Glutamatergic neuron (in vitro differentiated cells): Measurements from ENCODE around the gene GRM1. TPM values are rescaled to one million over a fixed set of nuclear protein-coding genes. Genes with fewer than 3 reads are reported as not detected.

ENCODE experiments used
- DNase-seq: peaks from one replicate; pipeline ENCODE4 v3.0.0; 2022
- H3K27ac Mint-ChIP-seq: one replicate; pipeline ENCODE4 v1.8.0; 2020; ENCODE audit warnings: mild to moderate bottlenecking, mixed read lengths, inconsistent platforms; ENCODE audit not compliant: unreplicated experiment
- H3K27me3 Mint-ChIP-seq: one replicate; pipeline ENCODE4 v1.8.0; 2020; ENCODE audit warnings: mild to moderate bottlenecking, moderate library complexity, mixed read lengths, inconsistent platforms; ENCODE audit not compliant: unreplicated experiment
- H3K36me3 Mint-ChIP-seq: one replicate; pipeline ENCODE4 v1.8.0; 2020; ENCODE audit warnings: mild to moderate bottlenecking, mixed read lengths, inconsistent platforms; ENCODE audit not compliant: unreplicated experiment
- H3K4me1 Mint-ChIP-seq: one replicate; pipeline ENCODE4 v1.8.0; 2020; ENCODE audit warnings: mild to moderate bottlenecking, low read depth, mixed read lengths, inconsistent platforms; ENCODE audit not compliant: unreplicated experiment
- H3K4me3 Mint-ChIP-seq: one replicate; pipeline ENCODE4 v1.8.0; 2020; ENCODE audit warnings: mild to moderate bottlenecking, mixed read lengths, inconsistent platforms; ENCODE audit not compliant: unreplicated experiment
- H3K9me3 Mint-ChIP-seq: one replicate; pipeline ENCODE4 v1.8.0; 2020; ENCODE audit warnings: mild to moderate bottlenecking, moderate library complexity, mixed read lengths, inconsistent platforms; ENCODE audit not compliant: unreplicated experiment
- total RNA-seq: library from RNA; stranded (reverse); fragmentation: NEBNext Ultra II Directional; extraction: Animal tissue kit (Norgen Biotek cat#: 25700); gene quantifications from one replicate; pipeline ENCODE4 v1.2.1, GENCODE V29; 2021; ENCODE audit not compliant: unreplicated experiment
- TF ChIP-seq, protein P1 (sequence below): fragments of 200-600 bp; sonication (generic); IDR thresholded peaks from one replicate; pipeline ENCODE4 v1.5.0; 2021; ENCODE audit not compliant: partially characterized antibody, unreplicated experiment

Gene GRM1
- total RNA-seq, 1 donor from 2014 or later, result 0.17 TPM

DNA sequence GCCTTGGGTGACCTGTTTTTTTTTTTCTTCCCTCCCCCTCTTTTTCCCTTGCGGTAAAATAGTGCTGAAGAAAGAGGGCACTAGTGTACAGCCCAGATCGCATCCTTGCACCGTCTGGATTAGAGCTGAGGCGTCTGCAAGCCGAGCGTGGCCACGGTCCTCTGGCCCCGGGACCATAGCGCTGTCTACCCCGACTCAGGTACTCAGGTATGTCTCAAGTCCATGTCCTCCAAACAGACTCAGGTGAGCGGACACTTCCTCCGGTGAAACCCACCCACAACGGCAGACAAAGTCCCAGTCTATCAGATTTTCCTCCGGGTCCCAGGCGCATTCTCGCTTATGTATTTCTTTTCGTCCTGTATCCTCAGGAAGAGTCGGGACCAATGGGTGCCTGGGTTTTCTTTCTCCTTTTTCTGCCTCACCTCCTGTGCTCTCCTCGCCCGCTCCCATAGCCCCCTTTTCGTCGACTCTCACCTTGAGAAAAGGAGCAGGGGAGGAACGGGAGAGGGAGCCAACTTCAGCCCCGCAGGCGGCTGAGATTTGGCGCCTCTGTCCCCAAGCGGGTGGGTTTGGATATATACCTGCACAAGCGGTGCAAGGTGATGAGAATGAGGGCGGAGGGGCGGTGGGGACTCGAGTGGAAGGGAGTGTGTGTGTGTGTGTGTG, 1.1 kb upstream of the GRM1 start:
- peaks cover 4% of the 10 kb centered on the region for H3K9me3 Mint-ChIP-seq
- H3K27ac Mint-ChIP-seq, result no peak overlapping the region
- TF ChIP-seq, protein P1, sequence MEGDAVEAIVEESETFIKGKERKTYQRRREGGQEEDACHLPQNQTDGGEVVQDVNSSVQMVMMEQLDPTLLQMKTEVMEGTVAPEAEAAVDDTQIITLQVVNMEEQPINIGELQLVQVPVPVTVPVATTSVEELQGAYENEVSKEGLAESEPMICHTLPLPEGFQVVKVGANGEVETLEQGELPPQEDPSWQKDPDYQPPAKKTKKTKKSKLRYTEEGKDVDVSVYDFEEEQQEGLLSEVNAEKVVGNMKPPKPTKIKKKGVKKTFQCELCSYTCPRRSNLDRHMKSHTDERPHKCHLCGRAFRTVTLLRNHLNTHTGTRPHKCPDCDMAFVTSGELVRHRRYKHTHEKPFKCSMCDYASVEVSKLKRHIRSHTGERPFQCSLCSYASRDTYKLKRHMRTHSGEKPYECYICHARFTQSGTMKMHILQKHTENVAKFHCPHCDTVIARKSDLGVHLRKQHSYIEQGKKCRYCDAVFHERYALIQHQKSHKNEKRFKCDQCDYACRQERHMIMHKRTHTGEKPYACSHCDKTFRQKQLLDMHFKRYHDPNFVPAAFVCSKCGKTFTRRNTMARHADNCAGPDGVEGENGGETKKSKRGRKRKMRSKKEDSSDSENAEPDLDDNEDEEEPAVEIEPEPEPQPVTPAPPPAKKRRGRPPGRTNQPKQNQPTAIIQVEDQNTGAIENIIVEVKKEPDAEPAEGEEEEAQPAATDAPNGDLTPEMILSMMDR, result no peak
- peaks cover 5% of the 10 kb centered on the region for H3K4me1 Mint-ChIP-seq
- peak overlapping the region; percentile 94 for H3K4me3 Mint-ChIP-seq
- DNase-seq, result peak; percentile 51
- H3K27me3 Mint-ChIP-seq, result peaks cover 14% of the 10 kb centered on the region
- no peaks in the 10 kb centered on the region for H3K36me3 Mint-ChIP-seq

DNA sequence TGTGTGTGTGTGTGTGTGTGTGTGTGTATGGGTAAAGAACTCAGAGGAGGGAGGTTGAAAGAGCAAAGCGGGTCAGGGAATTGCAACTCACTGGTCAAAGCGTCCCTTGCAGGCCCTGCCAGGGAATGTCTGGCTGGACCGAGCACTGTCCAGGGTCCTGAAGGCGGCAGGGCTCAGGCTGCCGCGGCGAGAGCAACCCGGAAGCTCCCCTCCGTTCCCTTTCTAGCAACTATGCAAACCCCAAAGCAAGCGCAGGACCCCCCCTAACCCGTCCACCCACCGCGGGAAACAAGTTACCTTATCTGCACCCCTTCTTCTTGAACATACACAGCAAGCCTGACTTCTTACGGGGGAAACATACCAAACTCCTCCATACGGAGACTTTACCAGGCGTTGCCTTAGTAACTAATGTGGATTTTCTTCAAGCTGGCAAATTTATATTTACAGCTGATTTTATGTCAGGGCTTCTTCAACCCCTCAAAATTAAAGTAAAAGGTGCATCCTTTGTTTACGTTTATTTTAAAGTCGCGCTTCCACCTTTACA, 538 bp upstream of the GRM1 start:
- Mint-ChIP-seq H3K4me1 (peaks cover 5% of the 10 kb centered on the region), H3K27me3 (peaks cover 14% of the 10 kb centered on the region), H3K4me3 (peak overlapping the region; percentile 94), H3K27ac (no peak overlapping the region), H3K9me3 (peaks cover 2% of the 10 kb centered on the region), H3K36me3 (no peaks in the 10 kb centered on the region)
- peak; percentile 34 for DNase-seq
- TF ChIP-seq, protein P1, result no peak

DNA sequence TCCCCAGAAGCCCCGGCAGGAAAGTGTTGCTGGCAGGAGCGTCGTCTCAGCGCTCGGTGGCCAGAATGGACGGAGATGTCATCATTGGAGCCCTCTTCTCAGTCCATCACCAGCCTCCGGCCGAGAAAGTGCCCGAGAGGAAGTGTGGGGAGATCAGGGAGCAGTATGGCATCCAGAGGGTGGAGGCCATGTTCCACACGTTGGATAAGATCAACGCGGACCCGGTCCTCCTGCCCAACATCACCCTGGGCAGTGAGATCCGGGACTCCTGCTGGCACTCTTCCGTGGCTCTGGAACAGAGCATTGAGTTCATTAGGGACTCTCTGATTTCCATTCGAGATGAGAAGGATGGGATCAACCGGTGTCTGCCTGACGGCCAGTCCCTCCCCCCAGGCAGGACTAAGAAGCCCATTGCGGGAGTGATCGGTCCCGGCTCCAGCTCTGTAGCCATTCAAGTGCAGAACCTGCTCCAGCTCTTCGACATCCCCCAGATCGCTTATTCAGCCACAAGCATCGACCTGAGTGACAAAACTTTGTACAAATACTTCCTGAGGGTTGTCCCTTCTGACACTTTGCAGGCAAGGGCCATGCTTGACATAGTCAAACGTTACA, 817 bp downstream of the GRM1 start:
- TF ChIP-seq, protein P1, result no peak
- no peak for DNase-seq
- Mint-ChIP-seq H3K4me3 (peak overlapping the region; percentile 94), H3K27me3 (peaks cover 14% of the 10 kb centered on the region), H3K36me3 (no peaks in the 10 kb centered on the region), H3K27ac (no peak overlapping the region), H3K4me1 (peaks cover 5% of the 10 kb centered on the region), H3K9me3 (no peaks in the 10 kb centered on the region)

DNA sequence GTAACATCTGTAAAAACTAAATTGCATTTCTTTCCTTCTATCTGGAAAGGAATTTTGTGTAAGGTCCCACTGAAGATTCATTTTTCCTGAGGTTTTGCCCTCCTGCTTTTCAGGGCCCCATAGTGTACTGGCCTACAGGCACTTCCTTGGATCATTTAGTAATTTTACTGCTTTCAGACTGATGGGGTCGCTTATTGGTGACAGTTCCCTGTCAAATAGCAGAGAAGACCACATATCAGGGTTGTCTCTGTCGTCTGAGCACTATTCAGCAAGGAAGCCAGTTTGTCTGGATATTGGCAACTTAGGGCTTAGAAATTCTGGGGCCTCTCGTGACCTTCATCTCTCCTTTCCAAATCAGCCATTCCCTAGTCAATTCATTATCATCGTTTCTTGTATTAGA, 3.5 kb downstream of the GRM1 start:
- Mint-ChIP-seq H3K4me3 (no peak overlapping the region), H3K9me3 (no peaks in the 10 kb centered on the region), H3K27ac (no peak overlapping the region), H3K36me3 (no peaks in the 10 kb centered on the region), H3K4me1 (peaks cover 5% of the 10 kb centered on the region), H3K27me3 (peaks cover 14% of the 10 kb centered on the region)
- DNase-seq, result no peak
- TF ChIP-seq, protein P1, result no peak

- Mint-ChIP-seq H3K9me3 (no peaks in the 10 kb centered on the region), H3K4me1 (no peaks in the 10 kb centered on the region), H3K27me3 (no peaks in the 10 kb centered on the region), H3K4me3 (no peak overlapping the region), H3K27ac (no peak overlapping the region), H3K36me3 (no peaks in the 10 kb centered on the region)
- no peak for DNase-seq
- TF ChIP-seq, protein P1, result no peak
Measured at GRCh38 chr6:146040360-146040759, 11.5 kb downstream of the GRM1 start.
